H4 (cell line): ENCODE results near the gene AHR. TPM values are rescaled to one million over a fixed set of nuclear protein-coding genes. Genes with fewer than 3 reads are reported as not detected.
"Not testable (repeated sequence)": the region's sequence is repeated elsewhere in the genome, so short reads cannot be mapped to it uniquely, and the experiment has no call there.

Source experiments
- DNase-seq: peaks from one replicate; pipeline ENCODE4 v3.0.0-alpha.2; 2015; ENCODE audit warnings: low spot score
- total RNA-seq: library from RNA; depleted of rRNA; stranded (reverse); fragments of >200 nt; shearing (Covaris generic); gene quantifications from 2 replicates; pipeline ENCODE4 v1.2.3, GENCODE V29; 2014

AHR gene
- total RNA-seq, 1 experiment from 2014 or later = 274 TPM

DNA sequence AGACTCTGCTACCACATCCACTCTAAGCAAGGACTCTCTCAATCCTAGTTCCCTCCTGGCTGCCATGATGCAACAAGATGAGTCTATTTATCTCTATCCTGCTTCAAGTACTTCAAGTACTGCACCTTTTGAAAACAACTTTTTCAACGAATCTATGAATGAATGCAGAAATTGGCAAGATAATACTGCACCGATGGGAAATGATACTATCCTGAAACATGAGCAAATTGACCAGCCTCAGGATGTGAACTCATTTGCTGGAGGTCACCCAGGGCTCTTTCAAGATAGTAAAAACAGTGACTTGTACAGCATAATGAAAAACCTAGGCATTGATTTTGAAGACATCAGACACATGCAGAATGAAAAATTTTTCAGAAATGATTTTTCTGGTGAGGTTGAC, 40.7 kb downstream of the AHR start:
- DNase-seq = no peak

DNA sequence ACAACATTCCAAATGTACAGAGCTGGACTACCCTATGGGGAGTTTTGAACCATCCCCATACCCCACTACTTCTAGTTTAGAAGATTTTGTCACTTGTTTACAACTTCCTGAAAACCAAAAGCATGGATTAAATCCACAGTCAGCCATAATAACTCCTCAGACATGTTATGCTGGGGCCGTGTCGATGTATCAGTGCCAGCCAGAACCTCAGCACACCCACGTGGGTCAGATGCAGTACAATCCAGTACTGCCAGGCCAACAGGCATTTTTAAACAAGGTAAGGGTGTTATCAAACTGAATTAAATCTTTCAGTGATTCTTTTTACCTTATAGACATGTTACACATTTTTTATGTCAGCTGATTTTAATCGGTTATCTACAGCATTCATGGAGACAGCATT, 41.5 kb downstream of the AHR start:
- no peak for DNase-seq

DNA sequence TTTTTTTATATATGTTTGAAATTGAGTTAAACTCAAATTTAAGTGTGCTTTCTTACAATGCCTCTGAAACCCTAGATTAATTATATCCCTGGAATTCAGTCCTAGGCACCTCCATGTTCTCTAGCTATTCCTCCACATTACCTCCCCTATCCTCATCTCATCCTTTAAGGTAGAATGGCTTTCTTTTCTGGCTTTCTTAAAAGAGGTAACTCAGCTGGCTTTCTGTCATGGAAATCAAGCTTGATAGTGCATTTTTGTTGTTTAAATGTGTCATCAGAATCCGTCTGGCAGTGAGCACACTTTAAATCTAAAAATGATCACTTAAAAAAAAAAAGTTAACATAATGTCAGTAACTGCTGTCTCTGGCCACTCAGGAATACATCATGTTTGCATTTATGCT, 42.2 kb downstream of the AHR start:
- DNase-seq = no peak

- no peak for DNase-seq
Measured at GRCh38 chr7:17342756-17343155, 44.3 kb downstream of the AHR start.

DNA sequence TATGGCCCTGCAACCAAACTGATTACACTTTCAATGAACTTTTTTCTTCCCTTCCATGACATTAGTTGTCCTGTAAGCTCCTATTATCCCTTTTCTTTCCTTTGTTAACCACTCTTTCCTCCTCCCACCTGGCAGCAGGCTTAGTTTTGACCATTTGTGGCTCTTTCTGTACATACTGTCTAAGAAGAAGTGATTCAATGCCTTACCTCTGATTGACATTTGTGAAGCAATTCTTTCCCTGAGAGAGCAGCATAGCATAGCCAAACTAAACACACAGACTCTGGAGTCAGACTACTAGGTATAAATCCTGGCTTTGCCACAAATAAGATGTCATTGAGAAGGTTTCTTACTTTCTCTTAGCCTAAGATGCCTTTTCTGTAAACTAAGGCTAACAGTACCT, 48.9 kb downstream of the AHR start:
- no peak for DNase-seq

- not testable (repeated sequence) for DNase-seq
Measured at GRCh38 chr7:17348932-17349331, 50.5 kb downstream of the AHR start.

GRCh38 chr7:17350321-17350720, 51.9 kb downstream of the AHR start:
- DNase-seq = not testable (repeated sequence)

- DNase-seq = not testable (repeated sequence)
Measured at GRCh38 chr7:17353650-17354419, 55.4 kb downstream of the AHR start.

DNA sequence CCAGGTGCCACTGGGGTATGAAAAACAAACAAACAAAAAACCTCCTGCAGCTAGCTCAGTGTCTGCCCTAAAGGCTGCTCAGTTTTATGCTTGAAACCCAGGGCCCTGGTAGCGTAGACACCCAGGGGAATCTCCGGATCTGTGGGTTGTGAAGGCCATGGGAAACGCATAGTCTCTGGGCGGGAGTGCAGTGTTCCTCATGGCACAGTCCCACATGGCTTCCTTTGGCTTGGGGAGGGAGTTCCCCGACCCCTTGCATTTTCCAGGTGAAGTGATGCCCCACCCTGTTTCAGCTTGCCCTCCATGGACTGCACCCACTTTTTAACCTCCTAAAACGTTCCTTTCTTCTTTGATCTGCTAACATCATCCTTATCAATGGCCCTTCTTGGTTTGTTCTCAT, 56.0 kb downstream of the AHR start:
- no peak for DNase-seq

- no peak for DNase-seq
Measured at GRCh38 chr7:17355050-17355449, 56.6 kb downstream of the AHR start.

DNA sequence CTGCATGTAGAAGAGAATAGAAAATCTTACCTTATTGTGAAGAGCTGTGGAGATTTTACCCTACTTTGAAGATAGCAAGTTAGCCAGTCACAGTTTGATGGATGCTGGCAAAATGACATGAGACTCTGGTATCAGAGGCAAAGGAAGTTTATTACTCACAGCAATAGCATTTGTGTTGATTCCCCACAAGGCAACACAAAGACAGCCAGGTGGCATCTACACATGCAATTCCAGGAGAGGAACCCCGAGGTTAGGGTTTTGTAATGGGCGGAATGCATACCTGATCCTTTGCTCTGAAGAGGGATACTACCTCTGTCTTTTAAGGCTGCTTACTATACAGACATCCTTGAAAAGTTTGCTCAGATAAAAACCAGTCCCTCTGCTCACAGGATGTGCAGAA, 59.5 kb downstream of the AHR start:
- no peak for DNase-seq

DNA sequence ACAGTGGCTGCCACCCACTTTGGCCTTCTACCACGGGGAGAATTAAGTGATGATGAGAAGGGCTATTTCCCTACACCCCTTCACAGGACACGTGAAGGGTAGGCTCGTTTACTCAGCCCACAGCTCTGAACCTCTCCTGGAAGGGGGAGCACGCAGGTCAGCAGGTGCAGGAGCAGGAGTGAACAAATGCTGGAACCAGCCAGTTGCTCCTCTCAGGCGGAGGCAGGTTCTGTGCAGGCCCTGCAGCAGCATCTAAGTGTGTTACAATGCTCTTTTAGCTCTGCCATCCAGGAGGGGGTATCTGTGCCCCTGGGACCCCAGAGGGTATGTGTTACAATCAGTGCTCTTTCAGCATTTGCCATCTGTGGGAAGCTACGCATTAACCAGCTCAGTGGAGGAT, 61.2 kb downstream of the AHR start:
- DNase-seq = no peak

DNA sequence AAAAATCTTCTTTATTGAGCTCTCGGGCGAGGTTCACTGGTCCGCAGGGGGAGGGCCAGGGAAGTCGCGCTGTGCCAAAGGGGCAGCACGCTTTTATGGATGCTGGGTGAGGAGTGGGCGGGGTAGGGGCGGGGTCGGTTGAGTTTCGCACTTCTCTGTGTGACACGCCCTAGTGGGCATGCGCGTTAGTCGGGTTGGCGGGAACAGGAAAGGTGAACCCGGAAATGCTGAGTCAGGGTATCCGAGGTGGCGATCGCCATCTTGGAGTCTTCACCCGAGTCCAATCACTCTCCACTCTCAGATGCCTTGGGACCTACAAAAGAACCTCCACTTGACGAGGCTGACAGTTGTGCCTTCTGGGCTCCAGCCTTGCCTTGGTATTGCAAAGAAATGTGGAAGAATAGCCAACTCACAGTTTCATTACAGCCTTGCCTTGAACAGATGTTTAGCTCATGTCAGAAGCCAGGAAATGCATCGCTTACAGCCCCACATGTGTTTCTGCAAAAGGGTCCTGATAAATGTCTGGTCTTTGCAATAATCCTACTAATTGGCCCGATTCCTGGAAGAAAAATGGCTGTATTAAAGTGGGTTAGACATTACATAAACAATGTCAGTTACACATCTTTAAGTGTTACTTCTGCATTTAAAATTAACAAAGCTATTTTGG, 64.1 kb downstream of the AHR start:
- DNase-seq = no peak

DNA sequence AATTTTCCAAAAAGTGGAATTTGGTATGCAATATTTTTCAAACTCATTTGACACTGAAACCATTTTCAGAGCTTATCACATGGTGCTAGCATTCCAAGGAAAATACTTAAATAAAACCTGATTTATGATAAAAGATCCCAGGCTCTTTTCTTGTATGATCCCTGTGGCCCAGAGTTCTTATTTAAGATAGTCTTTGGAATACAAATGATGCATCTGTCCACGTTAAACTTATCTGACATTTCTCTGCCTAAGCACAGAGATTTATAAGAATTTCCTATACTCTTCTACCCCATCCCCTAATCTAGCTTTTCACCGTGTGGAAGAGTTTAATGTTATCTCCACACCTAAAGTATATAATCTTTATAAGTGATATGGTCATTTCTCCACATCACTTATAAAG, 66.2 kb downstream of the AHR start:
- no peak for DNase-seq

GRCh38 chr7:17365775-17366174, 67.3 kb downstream of the AHR start:
- DNase-seq = no peak

GRCh38 chr7:17367502-17367901, 69.0 kb downstream of the AHR start:
- DNase-seq = no peak

DNA sequence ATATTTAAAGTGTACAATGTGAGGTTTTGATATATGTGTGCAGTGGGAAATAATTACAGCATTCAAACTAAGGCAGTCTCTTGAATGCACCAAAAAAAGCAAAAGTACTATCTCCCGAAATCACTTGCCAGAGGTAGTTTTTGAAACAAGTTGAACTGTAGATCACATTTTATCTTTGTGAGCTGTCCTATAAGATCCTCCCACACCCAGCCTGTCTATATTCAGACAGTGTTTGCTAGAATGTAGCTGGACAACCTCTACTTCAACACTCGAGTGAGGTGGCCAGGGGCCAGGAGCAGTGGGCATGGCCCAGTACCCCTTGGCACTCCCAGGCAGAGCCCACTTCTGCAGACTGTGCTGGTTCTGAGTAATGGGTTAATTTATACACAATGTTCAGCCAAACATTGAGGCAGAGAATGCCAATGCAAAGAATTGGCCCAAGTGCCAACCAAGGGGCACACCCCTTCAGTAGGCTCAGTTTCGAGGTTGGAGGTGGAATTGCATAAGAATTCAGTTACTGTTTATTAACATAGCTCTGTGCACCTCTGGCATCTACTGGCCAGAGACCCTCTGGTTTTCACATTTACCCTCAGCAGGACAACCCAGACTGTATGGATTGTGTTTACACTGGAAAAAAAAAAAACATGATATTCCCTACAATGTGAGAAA, 70.5 kb downstream of the AHR start:
- no peak for DNase-seq

DNA sequence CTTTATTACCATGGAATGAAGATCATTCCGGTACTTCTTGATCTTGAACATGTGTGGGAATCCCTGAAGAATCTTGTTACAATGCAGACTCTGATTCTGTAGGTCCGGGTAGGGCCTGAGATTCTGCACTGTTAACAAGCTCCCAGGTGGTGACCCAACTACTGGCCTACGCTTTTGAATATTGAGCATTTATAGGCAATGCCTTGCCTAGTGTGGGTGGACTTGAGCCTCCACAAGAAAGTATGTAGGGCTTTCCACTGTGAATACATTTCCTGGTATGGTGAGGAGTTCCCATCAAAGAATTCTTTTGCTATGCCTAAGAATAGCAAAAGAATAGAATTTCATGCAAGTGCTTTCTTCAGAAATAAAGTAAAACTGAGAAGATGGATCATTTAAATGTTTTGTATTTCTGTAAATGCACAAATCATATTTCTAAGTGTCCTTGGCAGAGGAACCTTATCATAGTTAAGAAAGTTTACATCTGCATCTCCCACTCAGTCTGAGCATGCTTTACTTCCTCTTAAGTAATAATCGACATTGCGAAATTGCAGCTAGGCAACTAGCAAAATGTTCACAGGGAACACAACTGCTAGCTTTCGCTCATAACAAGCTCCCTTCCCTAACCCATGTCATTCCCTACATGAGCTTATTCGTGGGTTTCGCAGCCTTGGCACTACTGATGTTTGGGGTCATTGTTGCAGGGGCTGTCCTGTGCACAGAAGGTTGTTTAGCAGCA, 71.4 kb downstream of the AHR start:
- DNase-seq = peak; percentile 91

- peak; percentile 35 for DNase-seq
Measured at GRCh38 chr7:17370901-17371585, 72.6 kb downstream of the AHR start.

DNA sequence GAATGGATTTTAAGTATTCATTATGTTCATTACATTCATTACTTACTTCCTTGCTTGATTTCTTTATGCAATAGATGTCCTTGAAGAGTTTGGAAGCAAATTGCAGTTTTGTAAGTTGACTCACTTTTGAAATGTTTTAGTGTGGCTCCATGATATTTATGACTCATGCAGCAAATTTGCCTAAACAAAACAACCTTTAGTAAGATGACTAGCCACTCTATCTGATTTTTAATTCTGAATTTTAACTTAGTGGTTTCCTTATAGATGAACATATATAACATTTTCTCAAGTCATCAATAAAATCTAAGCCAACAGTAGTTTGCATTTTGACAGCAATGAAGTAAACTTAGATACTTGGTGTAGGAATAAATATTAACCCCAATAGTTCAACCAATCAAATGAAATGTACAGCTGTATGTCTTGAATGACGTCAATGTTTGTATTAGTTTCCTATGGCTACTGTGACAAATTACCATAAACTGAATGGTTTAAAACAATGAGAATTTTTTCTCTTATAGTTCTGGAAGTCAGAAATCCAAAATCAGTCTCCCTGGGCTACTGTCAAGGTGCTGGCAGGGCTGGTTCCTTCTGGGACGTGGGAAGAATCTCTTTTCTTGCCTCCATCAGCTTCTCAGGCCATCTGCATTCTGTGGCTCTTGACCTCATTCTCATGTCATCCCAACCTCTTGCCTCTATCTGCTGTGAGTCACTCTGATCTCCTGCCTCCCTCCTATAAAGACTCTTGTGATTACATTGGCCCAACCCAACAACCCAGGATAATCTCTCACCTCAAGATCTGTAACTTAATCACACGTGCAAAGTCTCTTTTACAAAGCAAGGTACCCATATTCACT, 73.4 kb downstream of the AHR start:
- peak; percentile 99 for DNase-seq

- DNase-seq = no peak
Measured at GRCh38 chr7:17374157-17374556, 75.7 kb downstream of the AHR start.
